Measurements from ENCODE around the gene MYO1H.

The MYO1H gene

DNA sequence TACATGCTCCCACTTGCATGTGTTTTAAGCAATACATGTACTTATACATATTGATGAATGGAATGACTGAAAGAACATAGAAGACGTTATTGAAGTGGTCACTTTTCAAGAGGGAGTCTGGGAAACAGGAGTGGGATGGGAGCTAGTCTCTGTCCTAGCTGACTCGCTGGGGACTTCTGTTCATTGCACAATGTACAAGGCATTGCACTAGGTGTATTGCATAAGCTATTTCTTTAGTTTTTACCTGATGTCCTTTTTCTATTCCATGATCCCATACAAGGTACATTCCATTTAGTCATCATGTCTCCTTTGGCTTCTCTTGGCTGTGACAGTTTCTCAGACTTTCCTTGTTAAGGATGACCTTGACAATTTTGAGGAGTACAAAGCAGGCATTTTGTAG lies 4.0 kb upstream of the MYO1H start:
- Histone ChIP-seq H3K9me3 (no peaks in the 10 kb centered on the region), H3K4me2 (no peak overlapping the region), H3K27me3 (no peaks in the 10 kb centered on the region), H3K9ac (no peak overlapping the region), H4K20me1 (no peaks in the 10 kb centered on the region), H3K36me3 (no peaks in the 10 kb centered on the region), H3K27ac (no peak overlapping the region), H3K4me1 (no peaks in the 10 kb centered on the region), H3K4me3 (no peak overlapping the region)
- no peak for TF ChIP-seq Cebpa-rat (IDR thresholded peaks at IDR 0.05)

GRCh38 chr12:109345428-109345827 lies 2.3 kb upstream of the MYO1H start:
- TF ChIP-seq Cebpa-rat (IDR thresholded peaks at IDR 0.05): no peak
- Histone ChIP-seq H3K27me3 (no peaks in the 10 kb centered on the region), H3K4me2 (no peak overlapping the region), H4K20me1 (no peaks in the 10 kb centered on the region), H3K9me3 (no peaks in the 10 kb centered on the region), H3K9ac (no peak overlapping the region), H3K4me1 (no peaks in the 10 kb centered on the region), H3K27ac (no peak overlapping the region), H3K36me3 (no peaks in the 10 kb centered on the region), H3K4me3 (no peak overlapping the region)

DNA sequence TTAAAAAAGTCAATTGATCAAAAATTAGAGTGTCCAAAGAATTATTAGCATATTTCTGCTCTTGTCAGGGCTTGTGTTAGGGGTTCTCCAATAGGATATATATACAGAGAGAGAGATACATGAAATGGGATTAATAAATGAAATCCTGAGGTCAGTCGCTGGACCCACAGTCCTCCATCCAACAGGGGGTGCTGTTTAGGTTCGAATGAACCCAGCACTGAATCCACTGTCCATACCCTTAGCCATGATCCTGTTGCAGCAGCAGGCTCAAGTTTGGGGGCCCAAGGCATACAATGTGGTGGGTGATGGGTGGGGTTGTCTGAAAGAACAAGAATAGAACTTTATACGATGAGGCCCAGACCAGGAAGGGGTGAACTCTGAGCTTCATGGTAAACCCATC lies 780 bp upstream of the MYO1H start:
- Histone ChIP-seq H3K4me2 (no peak overlapping the region), H3K4me3 (no peak overlapping the region), H3K4me1 (no peaks in the 10 kb centered on the region), H3K9ac (no peak overlapping the region), H3K27me3 (no peaks in the 10 kb centered on the region), H4K20me1 (no peaks in the 10 kb centered on the region), H3K27ac (no peak overlapping the region), H3K9me3 (no peaks in the 10 kb centered on the region), H3K36me3 (no peaks in the 10 kb centered on the region)
- no peak for TF ChIP-seq Cebpa-rat (IDR thresholded peaks at IDR 0.05)

DNA sequence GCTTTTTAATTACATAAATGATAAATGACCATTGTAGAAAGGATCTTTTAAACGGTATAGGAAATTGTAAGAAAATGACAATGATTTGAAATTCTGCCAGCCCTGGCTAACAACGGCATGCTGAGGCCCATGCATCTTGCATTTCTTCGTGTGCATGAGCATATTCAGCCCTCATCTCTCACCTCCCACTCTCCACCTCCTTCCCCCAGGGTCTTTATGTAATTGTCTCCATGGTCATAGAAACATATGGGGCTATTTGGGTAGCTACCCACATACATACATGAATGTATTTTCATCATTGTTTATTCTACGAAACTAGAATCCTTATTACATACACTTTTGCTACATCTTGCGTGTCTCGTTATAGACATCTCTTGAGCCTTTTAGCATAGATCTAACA lies 4.5 kb downstream of the MYO1H start:
- Histone ChIP-seq H3K4me2 (no peak overlapping the region), H3K36me3 (no peaks in the 10 kb centered on the region), H3K4me3 (no peak overlapping the region), H3K27ac (no peak overlapping the region), H3K27me3 (no peaks in the 10 kb centered on the region), H4K20me1 (no peaks in the 10 kb centered on the region), H3K9ac (no peak overlapping the region), H3K9me3 (no peaks in the 10 kb centered on the region), H3K4me1 (no peaks in the 10 kb centered on the region)
- TF ChIP-seq Cebpa-rat (IDR thresholded peaks at IDR 0.05): no peak

GRCh38 chr12:109356577-109356976 lies 8.9 kb downstream of the MYO1H start:
- Histone ChIP-seq H3K27me3 (no peaks in the 10 kb centered on the region), H3K9me3 (no peaks in the 10 kb centered on the region), H3K27ac (no peak overlapping the region), H3K4me3 (no peak overlapping the region), H3K36me3 (no peaks in the 10 kb centered on the region), H3K9ac (no peak overlapping the region), H3K4me1 (no peaks in the 10 kb centered on the region), H3K4me2 (no peak overlapping the region), H4K20me1 (no peaks in the 10 kb centered on the region)
- TF ChIP-seq Cebpa-rat (IDR thresholded peaks at IDR 0.05): no peak

GRCh38 chr12:109357032-109357431 lies 9.3 kb downstream of the MYO1H start:
- no peak for TF ChIP-seq Cebpa-rat (IDR thresholded peaks at IDR 0.05)
- no peaks in the 10 kb centered on the region for H3K27me3 ChIP-seq
- no peak overlapping the region for H3K9ac ChIP-seq
- H3K4me2 ChIP-seq: no peak overlapping the region
- H3K4me1 ChIP-seq: no peaks in the 10 kb centered on the region
- H3K9me3 ChIP-seq: no peaks in the 10 kb centered on the region
- H3K36me3 ChIP-seq: no peaks in the 10 kb centered on the region
- H3K27ac ChIP-seq: no peak overlapping the region
- no peaks in the 10 kb centered on the region for H4K20me1 ChIP-seq
- H3K4me3 ChIP-seq: no peak overlapping the region

GRCh38 chr12:109358154-109358869 lies 10.6 kb downstream of the MYO1H start:
- Histone ChIP-seq H3K36me3 (no peaks in the 10 kb centered on the region), H3K27ac (no peak overlapping the region), H3K4me1 (no peaks in the 10 kb centered on the region), H3K27me3 (no peaks in the 10 kb centered on the region), H3K4me2 (no peak overlapping the region), H4K20me1 (no peaks in the 10 kb centered on the region), H3K9me3 (no peaks in the 10 kb centered on the region), H3K9ac (no peak overlapping the region), H3K4me3 (no peak overlapping the region)
- no peak for TF ChIP-seq Cebpa-rat (IDR thresholded peaks at IDR 0.05)

- H3K4me1 ChIP-seq: no peaks in the 10 kb centered on the region
- H3K9me3 ChIP-seq: no peaks in the 10 kb centered on the region
- no peaks in the 10 kb centered on the region for H3K27me3 ChIP-seq
- TF ChIP-seq Cebpa-rat (IDR thresholded peaks at IDR 0.05): no peak
- H3K4me2 ChIP-seq: no peak overlapping the region
- no peak overlapping the region for H3K9ac ChIP-seq
- H3K36me3 ChIP-seq: no peaks in the 10 kb centered on the region
- no peaks in the 10 kb centered on the region for H4K20me1 ChIP-seq
- H3K27ac ChIP-seq: no peak overlapping the region
- H3K4me3 ChIP-seq: no peak overlapping the region
Measured at GRCh38 chr12:109359131-109359690, 11.5 kb downstream of the MYO1H start.

DNA sequence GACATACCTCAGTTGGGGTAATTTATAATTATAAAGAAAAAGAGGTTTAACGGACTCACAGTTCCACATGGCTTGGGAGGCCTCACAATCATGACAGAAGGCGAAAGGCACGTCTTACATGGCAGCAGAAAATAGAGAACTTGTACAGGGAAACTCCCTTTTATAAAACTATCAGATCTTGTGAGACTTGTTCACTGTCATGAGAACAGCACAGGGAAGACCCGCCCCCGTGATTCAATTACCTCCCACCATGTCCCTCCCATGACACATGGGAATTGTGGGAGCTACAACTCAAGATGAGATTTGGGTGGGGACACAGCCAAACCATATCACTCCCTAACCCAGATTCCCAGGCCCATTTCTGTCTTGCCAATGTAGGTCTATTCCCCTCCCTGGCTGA lies 22.1 kb downstream of the MYO1H start:
- Histone ChIP-seq H4K20me1 (no peaks in the 10 kb centered on the region), H3K4me2 (no peak overlapping the region), H3K4me1 (no peaks in the 10 kb centered on the region), H3K4me3 (no peak overlapping the region), H3K27ac (no peak overlapping the region), H3K9ac (no peak overlapping the region), H3K36me3 (no peaks in the 10 kb centered on the region), H3K9me3 (no peaks in the 10 kb centered on the region), H3K27me3 (no peaks in the 10 kb centered on the region)
- TF ChIP-seq Cebpa-rat (IDR thresholded peaks at IDR 0.05): no peak

- no peaks in the 10 kb centered on the region for H4K20me1 ChIP-seq
- H3K27me3 ChIP-seq: no peaks in the 10 kb centered on the region
- H3K36me3 ChIP-seq: no peaks in the 10 kb centered on the region
- H3K9ac ChIP-seq: no peak overlapping the region
- no peaks in the 10 kb centered on the region for H3K9me3 ChIP-seq
- no peaks in the 10 kb centered on the region for H3K4me1 ChIP-seq
- no peak overlapping the region for H3K4me2 ChIP-seq
- no peak for TF ChIP-seq Cebpa-rat (IDR thresholded peaks at IDR 0.05)
- no peak overlapping the region for H3K4me3 ChIP-seq
- no peak overlapping the region for H3K27ac ChIP-seq
Measured at GRCh38 chr12:109377139-109377685, 29.5 kb downstream of the MYO1H start.
